Testis (tissue), 3 donors: Measurements from ENCODE around the gene BAIAP3. TPM values are rescaled to one million over a fixed set of nuclear protein-coding genes. Genes with fewer than 3 reads are reported as not detected.

ENCODE experiments used
- DNase-seq: peaks from one replicate; pipeline ENCODE4 v3.0.0-alpha.2; 2019
- H3K27ac ChIP-seq, 2 donors: fragments of 200-600 bp; sonication (generic); one replicate each; pipeline ENCODE4 v1.5.1; 2019
- H3K27me3 ChIP-seq: fragments of 200-600 bp; sonication (generic); one replicate; pipeline ENCODE4 v1.5.1; 2019
- H3K36me3 ChIP-seq: fragments of 200-600 bp; sonication (generic); one replicate; pipeline ENCODE4 v1.5.1; 2017; ENCODE audit warnings: low read depth; ENCODE audit errors: missing control alignments
- H3K4me1 ChIP-seq: fragments of 200-600 bp; sonication (generic); one replicate; pipeline ENCODE4 v1.5.1; 2019
- H3K4me3 ChIP-seq, 2 donors: fragments of 200-600 bp; sonication (generic); one replicate each; pipeline ENCODE4 v1.5.1; 2017 to 2019
- H3K9me3 ChIP-seq: fragments of 200-600 bp; sonication (generic); one replicate; pipeline ENCODE4 v1.5.1; 2017
- POLR2A ChIP-seq: fragments of 450-650 bp; IDR thresholded peaks from one replicate; pipeline ENCODE4 v1.6.1; 2017; ENCODE audit warnings: antibody characterized with exemption, mild to moderate bottlenecking, moderate library complexity
- WGBS, 2 donors: methylation state at CpG; one replicate each; pipeline ENCODE4 v1.1.5; 2018; 5-methylcytosine and 5-hydroxymethylcytosine counted together
- intact Hi-C: fragments of 100-400 bp; cut with DNase I; formaldehyde crosslinking; loops from one replicate; pipeline ENCODE4 v1.15.1; 2023; ENCODE audit warnings: low total_unique reads
- polyA plus RNA-seq: library from polyadenylated mRNA; stranded (reverse); fragments of 350-450 nt; fragmentation: Illumina TruSeq; extraction: RNeasy Lipid Tissue Mini Kit (QIAGEN cat#74804); gene quantifications from one replicate; pipeline ENCODE4 v1.2.3, GENCODE V29; 2014; ENCODE audit warnings: low read depth, low replicate concordance; ENCODE audit not compliant: insufficient read depth
- total RNA-seq, 2 donors: library from RNA; depleted of rRNA; stranded (reverse); fragments of >200 nt; gene quantifications; one replicate each; pipeline ENCODE4 v1.2.3, GENCODE V29; 2016
- TF ChIP-seq, protein P1 (sequence below), 3 experiments: fragments of 450-650 bp in 2 of 3; fragments of 200-600 bp in 1 of 3; sonication (generic) in 1 of 3; IDR thresholded peaks; one replicate each; pipeline ENCODE4 v1.5.1; 2016 to 2019; ENCODE audit warnings: antibody characterized with exemption in 3 of 3, mild to moderate bottlenecking in 2 of 3, moderate library complexity in 1 of 3

Gene BAIAP3
- total and polyA plus RNA-seq, 3 donors from 2014 or later: 23.0 to 60.4 (median 29.8) TPM

DNA sequence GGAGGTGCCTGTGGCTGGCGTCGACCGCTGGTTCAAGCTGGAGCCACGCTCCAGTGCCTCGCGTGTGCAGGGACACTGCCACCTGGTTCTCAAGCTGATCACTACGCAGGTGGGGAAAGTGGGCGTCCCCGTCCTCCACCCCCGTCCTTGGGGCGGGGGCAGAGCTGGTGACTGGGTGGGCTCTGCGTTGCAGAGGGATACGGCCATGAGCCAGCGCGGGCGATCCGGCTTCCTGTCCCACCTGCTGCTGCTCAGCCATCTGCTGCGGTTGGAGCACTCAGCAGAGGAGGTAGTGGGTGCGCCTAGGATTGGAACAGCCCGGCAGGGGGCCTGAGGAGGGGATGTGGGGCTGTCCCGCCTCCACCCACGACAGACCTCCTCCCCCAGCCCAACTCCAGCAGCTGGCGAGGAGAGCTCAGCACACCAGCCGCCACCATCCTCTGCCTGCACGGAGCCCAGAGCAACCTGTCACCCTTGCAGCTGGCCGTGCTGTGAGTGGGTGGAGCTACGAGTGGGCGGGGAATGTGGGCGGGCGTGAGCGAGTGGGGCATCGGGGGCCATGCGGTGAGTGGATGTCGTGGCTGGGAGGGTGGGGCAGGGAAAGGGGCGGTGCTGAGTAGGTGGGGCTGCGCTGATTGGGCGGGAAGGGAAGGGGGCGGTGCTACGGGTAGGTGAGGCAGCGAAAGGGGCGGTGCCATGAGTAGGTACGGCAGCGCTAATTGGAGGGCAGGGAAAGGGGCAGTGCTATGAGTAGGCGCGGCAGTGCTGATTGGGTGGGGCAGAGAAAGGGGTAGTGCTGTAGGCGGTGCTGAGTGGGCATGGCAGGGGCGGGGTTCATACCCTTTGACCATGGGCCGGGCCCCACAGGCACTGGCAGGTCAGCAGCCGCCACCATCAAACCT, 9.3 kb downstream of the BAIAP3 start:
- no peaks in the 10 kb centered on the region for H3K9me3 ChIP-seq
- WGBS, 2 donors: 6 to 10% methylated on average over 23 to 42 of the region's 49 CpGs
- intact Hi-C loops: no loop called here
- no peaks in the 10 kb centered on the region for H3K27me3 ChIP-seq
- TF ChIP-seq, protein P1, sequence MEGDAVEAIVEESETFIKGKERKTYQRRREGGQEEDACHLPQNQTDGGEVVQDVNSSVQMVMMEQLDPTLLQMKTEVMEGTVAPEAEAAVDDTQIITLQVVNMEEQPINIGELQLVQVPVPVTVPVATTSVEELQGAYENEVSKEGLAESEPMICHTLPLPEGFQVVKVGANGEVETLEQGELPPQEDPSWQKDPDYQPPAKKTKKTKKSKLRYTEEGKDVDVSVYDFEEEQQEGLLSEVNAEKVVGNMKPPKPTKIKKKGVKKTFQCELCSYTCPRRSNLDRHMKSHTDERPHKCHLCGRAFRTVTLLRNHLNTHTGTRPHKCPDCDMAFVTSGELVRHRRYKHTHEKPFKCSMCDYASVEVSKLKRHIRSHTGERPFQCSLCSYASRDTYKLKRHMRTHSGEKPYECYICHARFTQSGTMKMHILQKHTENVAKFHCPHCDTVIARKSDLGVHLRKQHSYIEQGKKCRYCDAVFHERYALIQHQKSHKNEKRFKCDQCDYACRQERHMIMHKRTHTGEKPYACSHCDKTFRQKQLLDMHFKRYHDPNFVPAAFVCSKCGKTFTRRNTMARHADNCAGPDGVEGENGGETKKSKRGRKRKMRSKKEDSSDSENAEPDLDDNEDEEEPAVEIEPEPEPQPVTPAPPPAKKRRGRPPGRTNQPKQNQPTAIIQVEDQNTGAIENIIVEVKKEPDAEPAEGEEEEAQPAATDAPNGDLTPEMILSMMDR (IDR thresholded peaks at IDR 0.05): no peak
- no peak for TF ChIP-seq POLR2A
- peaks cover 20% of the 10 kb centered on the region for H3K4me1 ChIP-seq
- DNase-seq: peak; percentile 98
- H3K36me3 ChIP-seq: no peaks in the 10 kb centered on the region
- peak overlapping the region; percentile 8 to 15 for H3K4me3 ChIP-seq
- H3K27ac ChIP-seq: no peak overlapping the region

DNA sequence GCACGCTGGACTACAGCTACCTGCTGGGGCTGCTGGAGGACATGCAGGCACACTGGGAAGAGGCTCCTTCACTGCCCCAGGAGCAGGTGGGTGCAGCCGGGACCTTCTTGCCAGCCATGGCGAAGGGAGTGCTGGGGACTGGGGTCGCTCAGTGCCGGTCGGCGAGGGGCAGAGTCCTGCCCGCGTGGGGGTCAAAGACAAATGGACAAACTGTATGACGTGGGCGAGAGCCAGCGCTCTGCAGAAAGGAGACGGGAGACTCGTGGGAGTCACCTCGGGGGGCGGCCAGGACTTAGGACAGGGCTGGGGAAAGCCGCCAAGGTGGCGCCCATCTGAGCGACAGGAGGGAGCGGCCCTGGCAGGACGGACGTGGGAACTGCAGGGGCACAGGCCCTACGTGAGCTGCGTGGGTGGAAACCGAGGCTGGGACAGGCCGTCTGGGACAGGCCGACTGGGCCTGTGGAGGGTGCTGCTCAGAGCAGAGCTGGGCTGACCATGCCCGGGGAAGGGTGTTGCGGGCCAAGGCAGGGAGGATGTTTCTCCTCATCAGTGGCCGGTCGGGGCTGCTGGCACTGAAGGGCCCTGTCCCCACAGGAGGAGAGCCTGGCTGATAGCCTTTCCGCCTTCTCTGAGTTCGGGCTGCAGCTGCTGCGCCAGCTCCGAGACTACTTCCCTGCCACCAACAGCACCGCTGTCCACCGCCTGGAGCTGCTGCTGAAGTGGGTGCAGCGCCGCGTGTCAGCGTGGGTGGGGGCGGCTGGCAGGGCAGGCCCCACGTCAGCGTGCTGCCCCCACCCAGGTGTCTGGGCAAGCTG, 10.2 kb downstream of the BAIAP3 start:
- intact Hi-C loops: no loop called here
- Histone ChIP-seq H3K27me3 (no peaks in the 10 kb centered on the region), H3K4me1 (peaks cover 20% of the 10 kb centered on the region), H3K27ac (no peak overlapping the region), H3K4me3 (peak overlapping the region; percentile 8 to 15), H3K36me3 (no peaks in the 10 kb centered on the region), H3K9me3 (no peaks in the 10 kb centered on the region)
- DNase-seq: peak; percentile 46
- WGBS, 2 donors: 21 to 32% methylated on average over 6 to 44 of the region's 44 CpGs
- TF ChIP-seq, protein P1 (IDR thresholded peaks at IDR 0.05): no peak
- TF ChIP-seq POLR2A: no peak

DNA sequence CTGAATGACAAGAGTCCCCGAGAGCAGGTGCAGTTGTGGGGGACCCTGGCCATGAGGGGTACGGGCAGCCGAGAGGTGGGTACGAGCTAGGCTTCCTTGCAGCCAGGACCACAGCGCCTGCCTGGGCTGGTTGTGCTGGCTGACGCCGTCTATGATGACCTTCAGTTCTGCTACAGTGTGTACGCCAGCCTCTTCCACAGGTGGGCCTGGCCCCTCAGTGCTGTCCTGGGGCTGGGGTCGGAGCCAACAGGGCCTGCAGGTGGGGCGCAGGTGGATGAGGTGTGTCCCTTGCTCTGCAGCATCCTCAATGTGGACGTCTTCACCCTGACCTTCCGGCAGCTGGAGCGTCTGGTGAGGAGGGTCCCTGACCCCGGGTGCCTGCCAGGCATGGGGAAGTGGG, 11.1 kb downstream of the BAIAP3 start:
- no peaks in the 10 kb centered on the region for H3K9me3 ChIP-seq
- no peak overlapping the region for H3K27ac ChIP-seq
- no peaks in the 10 kb centered on the region for H3K27me3 ChIP-seq
- H3K4me3 ChIP-seq: no peak overlapping the region
- no peak for TF ChIP-seq POLR2A
- TF ChIP-seq, protein P1 (IDR thresholded peaks at IDR 0.05): no peak
- no peak for DNase-seq
- no peaks in the 10 kb centered on the region for H3K36me3 ChIP-seq
- intact Hi-C loops: no loop called here
- peaks cover 20% of the 10 kb centered on the region for H3K4me1 ChIP-seq
- WGBS, 2 donors: 80% methylated on average over 1 to 14 of the region's 14 CpGs

DNA sequence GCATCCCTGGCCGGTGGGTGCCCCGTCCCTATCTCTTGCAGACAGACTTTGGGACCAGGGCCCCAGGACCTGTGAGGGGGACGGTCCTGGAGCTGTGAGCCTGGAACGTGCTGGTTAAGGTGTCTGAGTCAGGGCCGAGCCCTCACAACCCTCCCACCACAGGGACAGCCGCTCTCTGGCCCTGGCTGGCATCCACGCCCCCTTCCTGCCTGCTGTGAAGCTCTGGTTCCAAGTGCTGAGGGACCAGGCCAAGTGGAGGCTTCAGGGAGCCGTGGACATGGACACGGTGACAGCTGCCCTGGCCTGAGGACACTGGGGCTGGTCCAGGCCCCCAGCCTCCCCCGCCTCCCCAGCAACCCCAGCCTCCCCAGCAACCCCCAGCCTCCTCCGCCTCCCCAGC, 11.6 kb downstream of the BAIAP3 start:
- no peaks in the 10 kb centered on the region for H3K9me3 ChIP-seq
- H3K4me1 ChIP-seq: peaks cover 20% of the 10 kb centered on the region
- intact Hi-C loops: no loop called here
- WGBS, 2 donors: 68% methylated on average over 10 of the region's 11 CpGs; no CpG with 5 or more reads in 1 of the 2 donors
- peak; percentile 62 for DNase-seq
- H3K27ac ChIP-seq: no peak overlapping the region
- H3K4me3 ChIP-seq: no peak overlapping the region
- TF ChIP-seq, protein P1 (IDR thresholded peaks at IDR 0.05): no peak
- TF ChIP-seq POLR2A: no peak
- H3K27me3 ChIP-seq: no peaks in the 10 kb centered on the region
- no peaks in the 10 kb centered on the region for H3K36me3 ChIP-seq
